HG03378 (cell line): ENCODE data around the gene KRT222.

Experiments used
- ATAC-seq: cut with Tn5 transposase; IDR thresholded peaks from one replicate; pipeline ENCODE4 v1.9.1; 2021; ENCODE audit warnings: mild to moderate bottlenecking, moderate library complexity; ENCODE audit not compliant: unreplicated experiment

The KRT222 gene

DNA sequence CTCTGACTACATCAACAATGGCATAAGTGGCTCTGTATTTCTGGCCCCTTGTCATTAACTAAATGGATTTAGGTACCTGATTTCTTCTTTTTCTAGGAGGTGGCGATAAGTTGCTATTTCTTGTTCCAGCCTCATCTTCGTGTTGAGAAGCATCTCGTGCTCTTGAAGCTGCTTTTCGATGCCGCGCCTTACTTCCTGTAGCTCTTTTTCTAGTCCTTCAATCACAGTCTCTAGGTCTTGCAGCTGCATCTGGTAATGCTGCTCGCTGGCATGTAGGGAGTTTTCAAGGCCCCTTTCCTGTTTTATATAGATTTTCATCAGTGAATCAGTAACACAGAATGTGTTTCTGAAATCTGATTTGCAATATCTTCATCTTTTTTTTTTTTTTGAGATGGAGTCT is 5.1 kb downstream of the KRT222 start:
- no peak for ATAC-seq

DNA sequence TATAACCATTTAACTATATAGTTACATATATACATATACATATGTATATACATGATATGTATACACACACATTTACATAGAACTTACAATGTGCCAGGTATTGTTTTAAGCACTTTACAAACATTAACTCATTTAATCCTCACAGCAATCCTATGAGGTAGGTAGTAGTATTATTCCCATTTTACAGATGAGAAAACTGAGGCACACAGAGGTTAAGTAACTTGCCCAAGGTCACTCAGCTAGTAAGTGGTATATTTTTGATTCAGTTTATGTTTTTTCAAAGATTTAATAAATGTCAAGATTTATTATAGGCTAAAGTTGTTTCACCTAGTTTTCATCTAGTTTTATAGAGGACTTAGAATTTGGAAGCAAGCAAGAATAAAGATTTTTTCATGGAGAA is 6.6 kb downstream of the KRT222 start:
- no peak for ATAC-seq

GRCh38 chr17:40651939-40652338 is 13.0 kb downstream of the KRT222 start:
- no peak for ATAC-seq

GRCh38 chr17:40648384-40648968 is 16.5 kb downstream of the KRT222 start:
- ATAC-seq: no peak

GRCh38 chr17:40647624-40648383 is 17.2 kb downstream of the KRT222 start, which contains the start of gene SMARCE1:
SMARCE1 (minus strand) TSS chr17:40647818; CDS start chr17:40645802, 2,016 bp downstream.
- peak; percentile 46 for ATAC-seq

DNA sequence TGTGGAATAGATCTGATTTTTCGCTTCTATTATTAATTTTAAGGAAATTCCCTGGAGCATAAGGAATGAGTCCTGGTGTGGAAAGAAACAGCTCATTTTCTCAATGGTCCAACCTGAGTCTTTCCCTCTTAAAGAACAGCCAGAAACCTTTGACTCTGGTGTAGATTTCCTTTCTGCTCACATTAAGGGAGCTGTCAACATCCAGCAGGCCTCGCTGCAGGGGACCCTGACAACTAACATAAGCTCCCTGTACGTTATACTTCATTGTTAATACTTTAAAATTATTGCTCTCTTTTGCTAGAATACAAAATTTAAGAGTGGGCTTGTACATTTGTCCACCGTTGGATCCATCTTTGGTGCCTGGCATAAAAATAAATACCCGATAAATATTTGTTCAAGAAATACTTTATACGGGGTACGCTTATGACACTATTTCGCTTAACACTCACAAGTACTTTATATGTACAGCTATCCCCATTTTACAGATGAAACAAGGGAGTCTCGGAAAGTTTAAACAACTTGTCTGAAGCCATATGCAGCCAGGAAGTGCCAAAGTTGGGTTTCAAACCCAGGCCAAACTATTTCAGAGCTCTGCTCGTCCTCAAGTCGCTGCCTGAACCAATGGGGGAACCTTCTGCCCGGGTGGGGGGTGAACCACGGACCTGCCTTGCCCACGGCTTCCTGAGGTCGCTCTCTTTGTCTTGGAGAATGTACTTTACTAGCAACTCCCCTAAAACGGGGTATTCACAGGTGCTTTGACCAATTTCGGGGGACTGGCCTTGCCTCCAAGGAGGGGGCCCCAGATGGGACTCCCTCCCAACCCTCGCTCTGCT is 18.0 kb downstream of the KRT222 start:
- peak; percentile 47 for ATAC-seq

DNA sequence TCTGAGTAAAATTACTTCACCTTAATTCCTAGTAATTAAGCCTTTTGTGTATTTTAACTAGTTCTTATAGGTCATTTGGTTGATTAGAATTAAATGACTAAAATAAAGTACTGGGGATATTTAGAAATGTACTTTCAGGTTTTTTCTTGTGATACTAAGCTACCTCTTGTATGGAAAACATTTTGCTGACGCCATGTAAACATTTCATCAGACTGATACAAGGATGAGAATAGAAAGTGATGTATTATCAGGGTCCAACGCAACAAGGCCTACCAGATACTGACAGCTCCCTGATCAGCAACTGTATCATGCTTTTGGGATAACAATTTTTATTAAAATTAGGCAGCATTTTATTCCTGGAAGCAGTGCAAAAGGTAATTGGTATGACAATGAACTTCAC is 19.0 kb downstream of the KRT222 start:
- ATAC-seq: no peak

- no peak for ATAC-seq
Observed at GRCh38 chr17:40645291-40645690, 19.7 kb downstream of the KRT222 start.

GRCh38 chr17:40637931-40638330 is 27.0 kb downstream of the KRT222 start:
- no peak for ATAC-seq

DNA sequence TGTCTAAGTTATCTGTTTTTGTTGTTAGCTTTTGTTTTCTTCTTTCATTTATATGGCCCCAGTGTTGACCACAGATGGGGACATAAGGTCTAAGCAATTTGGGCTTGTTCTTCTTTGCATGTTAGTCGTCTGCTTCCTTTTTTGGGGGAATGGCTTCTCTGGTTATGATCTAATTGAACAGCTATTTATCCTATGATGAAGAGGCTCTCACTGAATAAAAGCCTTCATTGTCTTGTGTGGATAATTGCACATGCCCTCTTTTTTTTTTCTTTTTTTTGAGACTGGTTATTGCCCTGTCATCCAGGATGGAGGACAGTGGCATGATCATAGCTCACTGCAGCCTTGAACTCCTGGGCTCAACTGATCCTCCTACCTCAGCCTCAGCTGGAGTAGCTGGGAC is 31.1 kb downstream of the KRT222 start:
- ATAC-seq: no peak

DNA sequence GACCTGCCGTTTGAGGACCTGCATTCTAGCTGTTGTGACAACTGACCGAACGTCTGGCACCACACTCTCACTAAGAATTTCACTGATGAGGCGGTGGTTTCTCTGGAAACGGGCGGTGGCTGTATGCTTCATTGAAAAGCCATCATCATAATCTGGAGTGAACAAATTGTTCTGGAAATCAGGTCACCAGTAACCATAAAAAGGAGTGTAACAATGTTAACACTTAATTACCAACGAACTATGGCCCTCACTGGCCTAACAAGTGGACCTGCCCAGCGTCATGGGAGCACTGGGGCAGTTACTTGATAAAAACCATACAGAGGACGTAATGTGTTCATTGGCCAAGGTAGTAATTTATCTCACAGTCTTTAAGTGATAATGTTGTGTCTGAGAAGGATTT is 32.8 kb downstream of the KRT222 start:
- ATAC-seq: no peak

DNA sequence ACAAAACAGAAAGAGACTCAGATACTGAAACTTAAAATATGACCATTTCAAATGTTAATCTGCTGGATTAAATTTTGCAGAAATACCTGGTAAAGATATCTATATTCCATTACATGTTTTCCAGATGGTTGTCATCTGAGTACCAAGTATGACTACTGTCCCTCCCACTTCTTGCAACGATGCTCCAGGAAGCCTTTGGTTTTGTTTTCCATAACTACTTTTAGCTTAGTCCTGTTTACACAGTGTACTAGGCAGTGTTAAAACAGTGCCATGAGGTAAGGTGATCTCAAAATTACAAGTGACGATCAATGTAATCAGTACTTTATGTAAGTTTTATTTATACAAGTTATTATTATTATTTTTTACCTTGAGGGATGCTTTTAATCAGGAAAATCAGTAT is 35.1 kb downstream of the KRT222 start:
- ATAC-seq: no peak

- ATAC-seq: no peak
Observed at GRCh38 chr17:40625311-40625710, 39.7 kb downstream of the KRT222 start.

DNA sequence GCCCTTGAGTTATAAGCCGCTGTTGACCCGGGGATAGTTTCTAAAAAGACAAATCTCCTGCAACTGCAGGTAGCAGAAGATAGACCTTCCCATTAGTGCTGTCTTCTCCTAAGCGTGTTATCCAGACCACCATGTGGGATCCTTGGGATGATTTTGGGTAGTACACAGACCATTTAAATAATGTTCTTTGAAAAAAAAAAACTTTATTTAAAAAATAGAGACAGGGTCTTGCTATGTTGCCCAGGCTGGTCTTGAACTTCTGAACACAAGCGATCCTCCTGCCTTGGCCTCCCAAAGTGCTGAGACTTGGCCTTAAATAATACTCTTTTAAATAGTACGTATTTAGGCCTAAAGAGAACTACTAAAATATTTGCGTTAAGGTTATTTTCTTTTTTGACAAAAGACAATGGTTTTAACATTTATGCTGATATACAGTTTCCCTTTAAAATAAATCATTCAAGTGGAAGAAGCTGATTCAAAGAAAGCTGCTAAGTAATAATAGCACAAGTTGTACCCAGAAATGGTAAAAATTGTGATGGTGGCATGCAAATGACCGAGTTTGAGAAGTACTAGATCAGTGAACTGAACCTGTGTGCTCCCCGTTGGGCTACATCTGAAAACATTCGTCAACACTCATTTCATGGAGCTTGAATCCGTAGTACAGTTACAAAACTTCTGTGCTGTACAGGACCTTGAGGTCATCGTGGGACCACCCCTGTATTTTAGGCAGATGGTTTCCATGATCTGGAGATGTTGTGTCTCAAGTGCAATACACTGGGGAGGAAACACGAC is 41.4 kb downstream of the KRT222 start:
- ATAC-seq: no peak

DNA sequence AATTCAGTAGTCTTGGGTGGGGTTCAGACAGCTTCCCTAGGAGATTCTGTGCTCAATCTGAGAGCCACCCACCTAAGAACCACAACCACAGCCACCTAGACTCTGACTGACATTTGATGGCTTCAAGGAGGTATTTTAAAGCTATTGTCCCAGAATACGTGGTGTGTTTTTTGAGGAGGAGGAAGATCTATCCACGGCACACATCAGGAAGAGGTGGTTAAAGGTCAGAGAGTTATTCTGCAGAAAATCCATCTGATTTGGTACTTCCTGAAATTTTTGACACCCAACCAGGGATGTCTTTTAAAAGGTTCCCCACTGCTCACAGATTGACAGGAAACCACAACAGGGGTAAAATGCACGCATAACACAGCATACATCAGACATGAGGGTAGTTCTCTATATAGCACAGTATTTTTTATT is 42.5 kb downstream of the KRT222 start:
- no peak for ATAC-seq

DNA sequence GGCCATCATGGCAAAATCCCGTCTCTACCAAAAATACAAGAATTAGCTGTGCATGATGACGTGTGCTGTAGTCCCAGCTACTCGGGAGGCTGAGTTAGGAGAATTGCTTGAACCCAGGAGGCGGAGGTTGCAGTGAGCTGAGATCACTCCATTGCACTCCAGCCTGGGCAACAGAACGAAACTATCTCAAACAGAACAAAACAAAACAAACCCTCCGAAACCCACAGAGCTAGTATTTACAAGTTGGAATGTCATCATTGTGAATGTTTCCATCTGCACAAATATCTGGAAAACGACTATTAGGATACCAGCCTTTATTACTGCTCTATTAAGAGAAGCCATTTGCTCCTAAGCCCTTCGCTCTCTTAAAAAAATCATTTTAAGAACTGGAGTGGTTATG is 43.4 kb downstream of the KRT222 start:
- ATAC-seq: no peak

GRCh38 chr17:40621019-40621418 is 44.0 kb downstream of the KRT222 start:
- no peak for ATAC-seq

GRCh38 chr17:40618754-40619625 is 46.0 kb downstream of the KRT222 start:
- ATAC-seq: no peak

GRCh38 chr17:40617678-40618240 is 47.2 kb downstream of the KRT222 start:
- ATAC-seq: no peak

DNA sequence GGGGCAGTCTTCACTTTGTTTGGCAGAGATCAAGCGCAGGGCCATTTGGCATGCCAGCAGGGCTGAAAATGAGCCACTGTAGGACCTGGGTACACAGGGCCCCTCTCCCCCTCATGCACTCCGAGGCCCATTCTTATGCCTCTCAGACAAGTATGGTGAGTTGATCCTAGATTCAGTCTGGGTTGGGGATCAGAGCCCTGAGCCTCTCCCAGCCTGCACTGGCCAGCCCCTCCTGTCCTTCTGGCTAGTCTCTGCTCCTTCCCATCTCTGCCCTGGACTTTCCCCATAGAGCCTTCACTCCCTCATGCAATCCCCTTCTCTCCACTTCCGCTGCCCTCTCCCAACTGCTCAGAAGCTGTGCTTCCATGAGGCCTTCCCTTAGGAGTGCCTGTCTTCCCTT is 48.4 kb downstream of the KRT222 start:
- ATAC-seq: no peak
